ENCODE data around the gene KCNN1. TPM values are rescaled to one million over a fixed set of nuclear protein-coding genes. Genes with fewer than 3 reads are reported as not detected.

The KCNN1 gene
- total and polyA plus RNA-seq, 7 experiments from 2014 or later, result 0.05 TPM; not detected in 6

GRCh38 chr19:17949956-17950309 is 17.0 kb upstream of the KCNN1 start:
- CTCF ChIA-PET, result interaction anchor here (0.5 kb wide), 1 partner anchor 28 kb away, joined by 3 read pairs; no protein-coding TSS in a partner anchor
- ATAC-seq (no peak), DNase-seq (peak in 1 of 9 donors; percentile 9)
- H3K9me3 Mint-ChIP-seq, result peaks cover 0 to 4% (median 0%) of the 10 kb centered on the region in 11 donors
- peaks cover 38 to 63% (median 45%) of the 10 kb centered on the region in 5 donors for H3K27me3 Mint-ChIP-seq
- H3K27ac ChIP-seq (ENCODE audit: low read depth, low read length), result no peak overlapping the region
- peak overlapping the region; percentile 52 to 88 (median 76) for H3K4me3 Mint-ChIP-seq
- peaks cover 23 to 38% of the 10 kb centered on the region in 2 donors for H3K27me3 ChIP-seq (ENCODE audit: control insufficient read depth in 2 of 2, insufficient read depth in 2 of 2, low read length in 2 of 2)
- intact Hi-C loops (cut with micrococcal nuclease), result loop anchor here in 1 of 2 donors (2.0 to 10.0 kb wide), 2 partner anchors 167 to 465 kb away; partner anchors contain the start of gene SSBP4
- no peak overlapping the region for H3K4me3 ChIP-seq (ENCODE audit: low read length)
- H3K27ac Mint-ChIP-seq, result peak overlapping the region in 7 of 9 donors; percentile 29 to 81 (median 66)
- H3K4me1 Mint-ChIP-seq, result peaks cover 22 to 62% (median 43%) of the 10 kb centered on the region in 7 donors
- no peaks in the 10 kb centered on the region for H3K36me3 ChIP-seq (ENCODE audit: control insufficient read depth in 2 of 3, insufficient read depth in 3 of 3, low read length in 3 of 3)
- peaks cover 37 to 53% of the 10 kb centered on the region in 2 donors for H3K4me1 ChIP-seq (ENCODE audit: control insufficient read depth in 2 of 2, insufficient read depth in 2 of 2, low read length in 2 of 2)
- POLR2A ChIA-PET, result interaction anchor here (2.4 kb wide), 1 partner anchor 51 kb away, joined by 9 read pairs; no protein-coding TSS in a partner anchor
- no peaks in the 10 kb centered on the region for H3K36me3 Mint-ChIP-seq
- H3K9me3 ChIP-seq (ENCODE audit: control insufficient read depth in 2 of 3, low read length in 3 of 3), result no peaks in the 10 kb centered on the region

DNA sequence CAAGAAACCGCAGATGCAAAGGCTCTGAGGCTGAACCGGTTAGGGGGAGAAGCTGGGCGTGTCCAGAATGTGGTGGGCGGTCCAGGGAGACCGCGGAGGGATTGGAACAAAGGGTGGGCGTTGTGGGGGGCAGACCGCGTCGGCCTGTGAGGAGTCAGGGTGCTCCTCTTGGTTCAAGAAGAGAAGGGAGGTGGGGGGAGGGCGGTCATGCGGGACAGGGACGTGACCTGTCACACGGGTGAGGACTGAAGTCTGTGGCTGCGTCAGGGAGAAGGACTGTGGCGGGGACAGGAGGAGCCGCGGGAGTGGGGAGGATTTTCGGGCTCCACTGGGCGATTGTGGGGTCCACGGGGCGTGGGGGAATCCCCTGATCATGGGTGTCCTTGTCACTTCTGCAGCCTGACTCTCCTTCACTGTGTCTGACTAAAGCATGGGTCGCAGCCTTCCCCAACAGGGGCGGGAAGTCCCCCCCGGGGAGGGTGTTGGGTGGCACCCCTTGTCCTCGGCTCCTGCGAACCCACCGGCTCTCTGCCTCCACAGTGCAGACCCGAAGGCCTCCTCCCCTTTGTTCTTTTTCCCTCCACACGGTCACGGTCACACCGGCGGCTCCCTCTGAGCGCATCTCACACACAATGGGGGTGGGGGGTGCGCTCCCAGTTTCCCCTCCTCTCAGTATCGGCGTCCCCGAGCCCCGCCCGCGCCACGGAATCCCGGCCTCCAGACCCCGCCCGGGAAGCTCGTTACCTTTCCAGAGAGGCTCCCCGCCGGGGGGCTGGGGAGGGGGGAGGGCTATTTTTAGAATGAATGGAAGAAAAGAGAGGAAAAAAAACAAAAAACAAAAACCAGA is 16.4 kb upstream of the KCNN1 start:
- intact Hi-C loops (cut with micrococcal nuclease), result no loop called here

DNA sequence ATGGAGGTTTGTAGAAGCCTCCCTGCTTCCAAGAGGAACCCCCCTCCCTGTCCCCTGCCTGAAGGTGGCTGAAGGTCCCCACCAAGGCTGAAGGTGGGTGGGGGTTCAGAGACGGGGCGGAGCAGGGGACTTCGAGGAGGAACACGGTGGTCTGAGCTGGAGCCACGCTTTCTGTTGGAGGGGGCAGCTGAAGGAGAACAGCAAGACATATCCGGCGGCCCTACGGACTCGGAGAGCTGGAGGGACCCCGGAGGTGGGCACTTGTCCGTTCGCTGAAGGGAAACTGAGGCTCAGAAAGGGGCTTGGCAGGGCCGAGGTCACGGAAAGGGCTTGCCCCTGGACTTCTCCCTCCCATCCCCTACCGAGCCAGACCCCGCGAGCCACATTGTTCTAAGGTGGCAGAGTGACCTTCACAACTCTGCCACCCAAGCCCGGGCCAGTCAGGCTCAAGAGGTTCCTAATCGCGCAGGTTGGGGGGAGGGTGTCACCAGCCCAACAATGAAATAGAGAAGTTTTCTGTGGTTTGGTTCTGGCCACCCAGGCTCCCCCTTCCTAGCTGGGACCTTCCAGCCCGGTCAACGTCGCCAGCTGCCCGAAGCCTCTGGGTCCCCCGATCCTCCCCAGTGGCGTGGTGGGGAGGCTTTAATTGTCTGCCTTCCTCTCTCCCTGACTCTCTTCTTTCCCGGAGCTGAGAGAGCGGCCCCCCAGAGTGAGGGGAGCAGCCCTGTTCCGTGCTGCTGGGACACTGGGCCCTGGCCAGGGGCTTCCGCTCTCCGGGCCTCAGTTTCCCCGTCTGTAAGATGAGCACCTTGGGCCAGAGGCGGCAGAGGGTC is 15.5 kb upstream of the KCNN1 start:
- H3K36me3 Mint-ChIP-seq, result no peaks in the 10 kb centered on the region
- H3K27me3 Mint-ChIP-seq, result peaks cover 39 to 67% (median 46%) of the 10 kb centered on the region in 5 donors
- peak overlapping the region in 9 of 10 donors; percentile 25 to 86 (median 62) for H3K4me3 Mint-ChIP-seq
- H3K4me1 Mint-ChIP-seq, result peaks cover 22 to 52% (median 39%) of the 10 kb centered on the region in 7 donors
- H3K27ac Mint-ChIP-seq, result no peak overlapping the region
- ChIA-PET POLR2A (interaction anchor here (0.5 to 2.4 kb wide), 3 partner anchors 50 to 1407 kb away, joined by 3 to 9 read pairs (median 3); no protein-coding TSS in a partner anchor), CTCF (no interaction called here)
- Histone ChIP-seq H3K4me3 (ENCODE audit: low read length) (no peak overlapping the region), H3K4me1 (ENCODE audit: control insufficient read depth in 2 of 2, insufficient read depth in 2 of 2, low read length in 2 of 2) (peaks cover 37 to 53% of the 10 kb centered on the region in 2 donors), H3K36me3 (ENCODE audit: control insufficient read depth in 2 of 3, insufficient read depth in 3 of 3, low read length in 3 of 3) (no peaks in the 10 kb centered on the region), H3K27ac (ENCODE audit: low read depth, low read length) (no peak overlapping the region), H3K9me3 (ENCODE audit: control insufficient read depth in 2 of 3, low read length in 3 of 3) (no peaks in the 10 kb centered on the region), H3K27me3 (ENCODE audit: control insufficient read depth in 2 of 2, insufficient read depth in 2 of 2, low read length in 2 of 2) (peaks cover 23 to 38% of the 10 kb centered on the region in 2 donors)
- no peak for ATAC-seq
- peaks cover 0 to 4% (median 0%) of the 10 kb centered on the region in 11 donors for H3K9me3 Mint-ChIP-seq
- DNase-seq, result no peak
- intact Hi-C loops (cut with micrococcal nuclease), result no loop called here

More for the DNA sequence above, 16.4 kb upstream of the KCNN1 start:
- Histone ChIP-seq H3K9me3 (ENCODE audit: control insufficient read depth in 2 of 3, low read length in 3 of 3) (no peaks in the 10 kb centered on the region), H3K27me3 (ENCODE audit: control insufficient read depth in 2 of 2, insufficient read depth in 2 of 2, low read length in 2 of 2) (peaks cover 23 to 38% of the 10 kb centered on the region in 2 donors), H3K27ac (ENCODE audit: low read depth, low read length) (no peak overlapping the region), H3K4me3 (ENCODE audit: low read length) (no peak overlapping the region), H3K4me1 (ENCODE audit: control insufficient read depth in 2 of 2, insufficient read depth in 2 of 2, low read length in 2 of 2) (peaks cover 37 to 53% of the 10 kb centered on the region in 2 donors), H3K36me3 (ENCODE audit: control insufficient read depth in 2 of 3, insufficient read depth in 3 of 3, low read length in 3 of 3) (no peaks in the 10 kb centered on the region)
- POLR2A ChIA-PET, result interaction anchor here (0.5 to 2.4 kb wide), 3 partner anchors 51 to 1408 kb away, joined by 3 to 9 read pairs (median 3); no protein-coding TSS in a partner anchor
- peak in 5 of 9 donors; percentile 22 to 60 (median 35) for DNase-seq
- H3K4me3 Mint-ChIP-seq, result peak overlapping the region; percentile 52 to 88 (median 76)
- peaks cover 38 to 63% (median 46%) of the 10 kb centered on the region in 5 donors for H3K27me3 Mint-ChIP-seq
- no peaks in the 10 kb centered on the region for H3K36me3 Mint-ChIP-seq
- H3K4me1 Mint-ChIP-seq, result peaks cover 22 to 61% (median 42%) of the 10 kb centered on the region in 7 donors
- ATAC-seq, result peak; percentile 19
- CTCF ChIA-PET, result no interaction called here
- peak overlapping the region in 6 of 9 donors; percentile 29 to 81 (median 59) for H3K27ac Mint-ChIP-seq
- H3K9me3 Mint-ChIP-seq, result peaks cover 0 to 4% (median 0%) of the 10 kb centered on the region in 11 donors

DNA sequence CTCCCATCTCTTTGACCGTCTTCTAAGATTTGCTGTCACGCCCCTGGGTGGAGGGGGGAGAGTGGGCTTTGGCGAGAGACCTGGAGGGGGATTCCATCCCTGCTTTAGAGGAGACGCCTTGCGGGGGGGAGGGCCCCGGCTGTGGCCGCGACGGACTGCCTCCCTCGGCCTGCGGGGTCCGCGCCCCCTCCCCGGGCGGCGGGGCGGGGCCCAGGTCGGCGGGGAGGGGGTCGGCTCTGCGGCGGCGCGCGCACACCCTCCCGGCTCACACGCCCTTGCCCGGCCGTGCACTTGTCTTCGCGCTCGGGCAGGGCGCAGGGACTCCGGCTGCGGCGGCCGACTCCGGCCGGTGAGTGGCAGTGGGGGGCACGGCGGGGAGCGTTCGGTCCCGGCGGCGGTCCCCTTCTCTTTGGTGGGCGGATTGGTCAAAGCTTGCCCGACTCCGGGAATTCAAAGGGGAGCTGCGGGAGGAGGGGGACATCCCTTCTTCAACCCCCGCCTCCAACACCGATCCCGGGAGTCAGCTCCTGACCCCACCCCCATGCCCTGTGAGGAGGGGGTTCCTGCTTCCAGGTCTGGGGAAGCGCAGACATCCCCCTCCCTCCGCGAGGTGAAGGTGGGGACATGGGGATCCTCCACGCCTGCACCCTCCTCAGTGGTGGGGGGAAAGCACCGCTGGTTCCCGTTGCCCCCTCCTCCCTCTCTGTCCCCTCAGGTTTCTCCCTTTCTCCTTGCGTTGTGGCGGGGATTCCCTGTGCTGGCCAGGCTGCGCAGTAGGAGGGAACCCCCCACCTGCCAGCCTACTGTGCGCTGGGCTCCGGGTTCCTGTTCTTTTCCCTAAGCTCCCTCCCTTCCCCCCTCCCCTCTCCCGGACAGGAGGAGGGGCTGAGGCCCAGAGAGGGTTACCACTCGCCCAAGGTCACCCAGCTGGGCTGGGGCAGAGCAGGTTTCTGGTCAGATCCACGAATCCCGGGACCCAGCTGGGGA is 14.6 kb upstream of the KCNN1 start:
- ATAC-seq, result no peak
- CTCF ChIA-PET, result no interaction called here
- Mint-ChIP-seq H3K4me1 (peaks cover 18 to 47% (median 35%) of the 10 kb centered on the region in 7 donors), H3K9me3 (peaks cover 0 to 2% (median 0%) of the 10 kb centered on the region in 11 donors), H3K36me3 (no peaks in the 10 kb centered on the region), H3K4me3 (peak overlapping the region in 7 of 10 donors; percentile 5 to 86 (median 51)), H3K27me3 (peaks cover 40 to 74% (median 48%) of the 10 kb centered on the region in 5 donors), H3K27ac (no peak overlapping the region)
- H3K4me1 ChIP-seq (ENCODE audit: control insufficient read depth in 2 of 2, insufficient read depth in 2 of 2, low read length in 2 of 2), result peaks cover 33 to 49% of the 10 kb centered on the region in 2 donors
- DNase-seq, result no peak
- no peak overlapping the region for H3K27ac ChIP-seq (ENCODE audit: low read depth, low read length)
- H3K27me3 ChIP-seq (ENCODE audit: control insufficient read depth in 2 of 2, insufficient read depth in 2 of 2, low read length in 2 of 2), result peaks cover 23 to 38% of the 10 kb centered on the region in 2 donors
- H3K9me3 ChIP-seq (ENCODE audit: control insufficient read depth in 2 of 3, low read length in 3 of 3), result no peaks in the 10 kb centered on the region
- no peaks in the 10 kb centered on the region for H3K36me3 ChIP-seq (ENCODE audit: control insufficient read depth in 2 of 3, insufficient read depth in 3 of 3, low read length in 3 of 3)
- intact Hi-C loops (cut with micrococcal nuclease), result no loop called here
- H3K4me3 ChIP-seq (ENCODE audit: low read length), result no peak overlapping the region
- POLR2A ChIA-PET, result interaction anchor here (1.3 to 2.4 kb wide), 3 partner anchors 19 to 49 kb away, joined by 3 to 9 read pairs (median 3); partner anchors contain the start of gene CCDC124

DNA sequence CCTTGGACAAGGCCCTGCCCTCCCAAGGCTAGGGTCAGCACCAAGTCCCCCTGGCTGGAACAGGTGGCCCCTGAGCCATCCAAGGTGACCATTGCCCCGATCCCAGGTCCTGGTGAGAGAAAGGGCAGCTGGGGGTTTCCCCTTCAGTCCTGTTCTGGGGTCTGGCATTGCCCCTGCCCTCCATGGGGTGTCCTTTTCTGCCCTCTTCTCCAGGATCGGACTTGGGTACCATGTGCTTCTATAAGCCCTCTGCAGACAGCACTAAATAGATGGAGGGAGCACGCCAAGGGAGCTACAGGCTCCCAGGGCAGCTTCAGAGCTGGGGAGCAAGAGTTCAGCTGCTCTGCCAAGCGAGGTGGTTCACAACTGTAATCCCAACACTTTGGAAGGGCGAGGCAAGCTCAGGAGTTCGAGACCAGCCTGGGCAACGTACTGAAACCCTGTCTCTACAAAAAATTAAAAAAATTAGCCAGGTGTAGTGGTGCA is 13.5 kb upstream of the KCNN1 start:
- Mint-ChIP-seq H3K27me3 (peaks cover 45 to 80% (median 54%) of the 10 kb centered on the region in 5 donors), H3K36me3 (no peaks in the 10 kb centered on the region), H3K4me3 (peak overlapping the region in 4 of 10 donors; percentile 27 to 62 (median 39)), H3K27ac (peak overlapping the region in 1 of 9 donors; percentile 33), H3K9me3 (no peaks in the 10 kb centered on the region), H3K4me1 (peaks cover 15 to 44% (median 32%) of the 10 kb centered on the region in 7 donors)
- DNase-seq, result no peak
- Histone ChIP-seq H3K27ac (ENCODE audit: low read depth, low read length) (no peak overlapping the region), H3K27me3 (ENCODE audit: control insufficient read depth in 2 of 2, insufficient read depth in 2 of 2, low read length in 2 of 2) (peaks cover 23 to 38% of the 10 kb centered on the region in 2 donors), H3K9me3 (ENCODE audit: control insufficient read depth in 2 of 3, low read length in 3 of 3) (no peaks in the 10 kb centered on the region), H3K36me3 (ENCODE audit: control insufficient read depth in 2 of 3, insufficient read depth in 3 of 3, low read length in 3 of 3) (no peaks in the 10 kb centered on the region), H3K4me3 (ENCODE audit: low read length) (no peak overlapping the region), H3K4me1 (ENCODE audit: control insufficient read depth in 2 of 2, insufficient read depth in 2 of 2, low read length in 2 of 2) (peaks cover 31 to 47% of the 10 kb centered on the region in 2 donors)
- intact Hi-C loops (cut with micrococcal nuclease), result no loop called here
- ChIA-PET CTCF (interaction anchor here (0.6 to 1.4 kb wide), 2 partner anchors 15 to 256 kb away, joined by 3 read pairs; no protein-coding TSS in a partner anchor), POLR2A (interaction anchor here (0.7 to 1.5 kb wide), 3 partner anchors 20 to 48 kb away, joined by 3 to 4 read pairs (median 3); partner anchors contain the start of gene CCDC124)
- ATAC-seq, result no peak
